HG03521 (cell line): ENCODE data around the gene SREBF1.
A peak's percentile ranks its signal among the peaks of the same experiment; 100 is the strongest.

Experiments
- ATAC-seq: cut with Tn5 transposase; IDR thresholded peaks from one replicate; pipeline ENCODE4 v1.9.1; 2021; ENCODE audit warnings: mild to moderate bottlenecking, moderate library complexity; ENCODE audit not compliant: unreplicated experiment

The SREBF1 gene

DNA sequence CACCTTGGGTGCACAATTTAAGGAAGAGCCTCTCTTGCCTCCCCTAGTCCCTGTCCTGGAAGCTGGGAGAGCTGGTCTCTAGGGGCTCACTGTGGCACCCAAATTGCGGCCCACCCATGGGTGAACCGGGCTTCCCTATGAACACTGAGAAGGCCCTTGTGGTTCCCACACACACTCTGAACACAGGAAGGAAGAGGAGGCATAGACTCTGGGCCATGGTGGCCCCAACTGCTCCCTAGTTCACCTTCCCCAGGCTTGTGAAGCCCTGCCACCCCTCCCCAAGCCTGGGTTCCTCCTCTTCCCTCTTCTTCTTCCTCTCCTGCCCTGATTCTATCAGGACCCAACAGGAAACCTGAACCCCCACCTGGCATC is 10.5 kb downstream of the SREBF1 start:
- ATAC-seq = no peak

DNA sequence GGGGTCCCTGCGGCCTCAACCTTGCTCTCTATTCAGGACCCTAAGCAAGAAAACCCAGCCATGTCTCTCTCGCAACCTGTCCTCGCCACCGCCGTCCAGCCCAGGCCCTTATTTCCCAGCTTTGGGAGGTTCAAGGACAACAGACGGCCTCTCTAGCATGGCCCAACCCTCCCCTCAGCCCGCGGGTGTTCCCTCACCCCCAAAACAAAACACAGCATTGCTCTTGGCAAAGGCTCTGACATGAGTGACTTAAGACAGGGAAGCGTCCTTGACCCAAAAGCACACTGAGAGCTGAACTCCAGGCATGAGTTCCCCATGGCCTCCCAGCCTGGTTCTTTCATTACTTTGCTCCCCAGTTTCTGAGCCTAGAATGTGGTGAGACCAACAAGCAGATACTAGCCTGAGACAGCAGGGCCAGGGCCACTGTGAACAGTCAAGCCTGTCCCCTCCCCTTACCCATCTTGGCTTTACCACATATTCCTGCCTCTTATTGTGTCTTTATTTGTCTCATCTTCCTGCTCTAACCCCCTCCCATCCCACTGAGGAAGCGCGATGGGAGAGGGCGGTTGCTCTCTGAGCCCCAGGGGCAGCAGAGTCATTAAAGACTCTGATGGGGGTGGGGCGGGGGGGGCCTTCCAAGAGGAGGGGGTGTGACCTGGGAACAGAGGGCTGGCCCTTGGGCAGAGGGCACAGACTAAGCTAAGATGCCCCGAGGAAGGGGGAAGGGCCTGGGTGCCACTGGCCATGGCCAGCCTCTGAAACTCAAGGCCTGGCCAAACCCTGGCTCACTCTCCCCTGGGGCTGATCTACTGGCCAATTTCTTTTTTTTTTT is 11.8 kb downstream of the SREBF1 start:
- no peak for ATAC-seq

DNA sequence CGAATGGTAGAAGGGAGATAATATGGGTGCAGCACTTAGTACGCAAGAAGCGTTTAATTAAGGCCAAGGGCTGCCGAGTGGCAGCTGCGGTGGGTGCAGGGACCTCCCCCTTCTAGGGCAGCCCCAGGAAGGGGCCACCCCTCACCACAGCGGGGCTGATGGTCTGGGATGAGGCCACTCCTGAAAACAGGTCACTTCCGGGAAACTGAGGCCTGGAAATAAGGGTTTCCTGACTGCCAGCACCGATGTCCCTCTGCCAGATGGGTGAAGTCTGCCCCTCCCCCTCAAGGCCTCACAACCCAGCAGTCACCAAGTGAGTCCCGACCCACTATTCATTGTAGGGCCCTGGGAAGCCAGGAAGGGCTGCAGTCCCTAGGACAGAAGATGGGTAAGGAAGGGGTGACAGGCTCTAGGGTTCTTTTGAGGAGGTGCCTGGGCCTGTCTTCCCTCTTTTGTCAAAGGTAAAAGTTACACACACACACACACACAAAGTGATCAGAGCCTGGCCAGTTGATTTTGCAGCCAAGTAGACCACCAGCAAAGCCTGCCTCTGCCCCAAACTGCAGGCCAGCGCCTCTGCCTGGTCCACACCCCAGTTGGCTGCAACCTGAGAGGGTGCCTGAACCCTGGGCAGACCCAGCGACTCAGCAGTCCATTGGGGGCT is 12.5 kb downstream of the SREBF1 start:
- ATAC-seq = no peak

DNA sequence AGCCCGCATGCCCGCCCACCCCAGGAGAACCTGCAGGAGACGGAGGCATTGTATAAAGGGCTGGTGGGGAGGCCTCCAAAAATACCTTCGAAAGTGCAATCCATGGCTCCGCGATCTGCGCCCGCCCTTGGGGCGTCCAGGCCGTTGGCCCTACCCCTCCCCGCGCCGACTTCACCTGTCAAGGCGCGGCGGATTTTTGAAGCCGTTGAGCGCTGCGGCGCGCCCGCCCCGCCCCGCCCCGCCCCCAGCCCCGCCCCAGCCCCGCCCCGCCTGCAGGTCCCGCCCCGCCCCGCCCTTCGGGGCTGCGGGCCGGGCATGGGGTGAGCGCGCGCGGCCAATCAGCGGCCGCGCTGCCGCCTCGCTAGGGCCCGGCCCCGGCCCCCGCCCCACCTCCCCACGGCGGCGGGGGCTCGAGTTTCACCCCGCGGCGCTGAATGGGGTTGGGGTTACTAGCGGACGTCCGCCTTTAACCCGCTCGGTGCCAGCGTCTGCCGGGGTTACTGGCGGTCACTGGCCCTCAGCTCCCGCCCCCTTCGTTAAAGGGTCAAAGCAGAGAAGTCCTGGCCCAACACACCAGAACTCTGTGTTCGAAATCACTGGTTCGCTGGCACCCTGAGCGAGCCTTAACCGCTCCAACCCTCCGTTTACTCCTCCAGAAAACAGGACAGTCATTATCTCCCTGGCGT is 13.2 kb downstream of the SREBF1 start:
- ATAC-seq = peak; percentile 78

DNA sequence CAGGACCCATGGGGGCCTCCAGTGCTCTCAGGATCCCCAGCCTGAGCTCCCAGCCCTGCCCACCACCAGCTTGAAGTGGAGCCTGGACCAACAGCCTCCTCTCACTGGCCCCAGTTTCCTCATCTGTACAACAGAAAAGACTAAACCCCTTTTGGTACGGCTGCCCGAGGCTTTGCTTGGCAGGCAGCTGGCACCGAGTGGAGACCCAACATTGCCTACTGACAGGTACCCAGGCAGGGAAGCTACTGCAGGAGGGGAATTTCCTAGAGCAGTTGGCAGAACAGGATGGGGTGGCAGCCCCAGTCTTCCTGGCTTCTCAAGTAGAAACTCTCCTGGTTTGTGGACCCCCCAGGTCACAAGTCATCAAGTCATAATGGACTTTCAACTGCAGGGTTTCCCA is 14.2 kb downstream of the SREBF1 start:
- no peak for ATAC-seq

DNA sequence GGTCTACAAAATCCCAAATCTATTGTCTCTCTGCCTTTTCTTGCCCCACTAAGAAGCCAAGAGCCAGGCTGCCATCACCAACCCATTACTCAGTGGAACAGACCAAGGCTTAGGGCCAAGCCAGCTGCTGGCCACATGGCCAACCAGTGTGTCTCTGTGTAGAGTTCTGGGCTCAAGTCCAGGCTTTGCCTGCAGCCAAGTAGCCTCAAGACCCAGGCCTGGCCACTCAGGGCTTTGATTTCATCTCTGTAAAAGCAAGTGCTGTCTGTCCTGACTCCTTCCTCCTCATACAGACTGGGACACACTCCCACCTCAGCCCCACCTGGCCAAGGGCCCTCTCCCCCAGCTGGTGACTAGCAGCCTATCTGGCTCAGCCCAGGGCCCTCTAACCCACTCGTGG is 14.6 kb downstream of the SREBF1 start:
- ATAC-seq = no peak

DNA sequence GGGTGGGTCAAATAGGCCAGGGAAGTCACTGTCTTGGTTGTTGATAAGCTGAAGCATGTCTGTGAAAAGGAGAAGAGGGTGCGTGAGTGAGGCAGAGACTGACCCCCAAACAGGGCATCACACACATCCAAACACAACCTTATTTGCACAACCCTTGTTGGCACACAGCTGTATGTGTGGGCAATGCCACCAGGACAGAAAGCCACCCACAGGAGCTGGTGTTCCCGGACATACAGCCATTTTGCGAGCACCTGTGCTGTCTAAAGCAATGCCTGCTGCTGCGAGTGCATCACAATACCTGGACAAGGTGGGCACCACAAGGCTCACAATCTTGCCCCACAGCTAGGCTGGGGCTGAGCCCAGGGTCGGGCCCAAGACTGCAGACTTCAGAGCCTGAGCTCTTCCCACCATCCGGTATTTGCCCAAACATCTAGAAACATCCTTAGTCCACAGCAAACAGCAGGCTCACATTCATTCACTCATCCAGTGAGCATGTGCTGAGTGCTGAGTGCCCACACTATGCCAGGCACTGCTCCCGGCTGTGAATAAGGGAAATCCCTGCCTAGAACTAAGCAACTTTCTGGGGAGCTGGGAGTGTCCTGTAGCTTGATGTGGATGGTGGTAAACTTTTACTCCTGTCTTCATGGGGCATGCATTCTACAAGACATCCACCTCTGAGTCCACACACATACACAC is 16.2 kb downstream of the SREBF1 start:
- no peak for ATAC-seq

DNA sequence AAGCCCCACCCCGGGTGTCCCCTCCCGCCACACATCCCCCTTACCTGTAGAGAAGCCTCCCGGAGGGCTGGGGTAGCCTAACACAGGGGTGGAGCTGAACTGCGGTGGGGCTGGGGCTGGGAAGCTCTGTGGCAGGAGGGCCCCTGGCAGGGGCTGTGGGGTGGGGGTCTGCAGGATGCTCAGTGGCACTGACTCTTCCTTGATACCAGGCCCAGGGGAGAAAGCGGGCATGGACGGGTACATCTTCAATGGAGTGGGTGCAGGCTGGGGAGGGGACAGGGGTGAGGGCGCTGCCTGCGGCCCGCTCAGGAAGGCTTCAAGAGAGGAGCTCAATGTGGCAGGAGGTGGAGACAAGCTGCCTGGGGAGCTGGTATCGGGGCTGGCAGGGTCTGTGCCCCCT is 16.7 kb downstream of the SREBF1 start:
- no peak for ATAC-seq

DNA sequence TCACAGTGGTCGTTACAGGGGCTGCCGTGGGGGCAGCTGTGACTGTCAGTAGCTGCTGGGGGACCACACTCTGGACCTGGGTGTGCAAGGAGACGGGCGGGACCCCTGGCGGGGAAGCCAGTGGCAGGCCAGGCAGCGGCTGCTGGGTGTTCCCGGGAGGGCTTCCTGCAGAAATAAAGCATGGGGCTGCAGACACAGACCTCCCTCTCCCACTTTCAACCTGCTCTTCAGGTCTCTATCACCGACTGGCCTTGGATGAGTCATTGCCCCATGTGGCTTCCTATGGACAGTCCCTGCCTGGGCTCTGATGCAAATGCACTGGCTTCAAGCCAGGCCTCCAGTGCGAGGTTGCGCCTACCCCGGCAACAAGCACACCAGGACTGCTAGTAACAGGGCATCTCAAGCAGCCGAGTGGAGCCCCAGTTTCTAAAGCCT is 17.2 kb downstream of the SREBF1 start:
- no peak for ATAC-seq

DNA sequence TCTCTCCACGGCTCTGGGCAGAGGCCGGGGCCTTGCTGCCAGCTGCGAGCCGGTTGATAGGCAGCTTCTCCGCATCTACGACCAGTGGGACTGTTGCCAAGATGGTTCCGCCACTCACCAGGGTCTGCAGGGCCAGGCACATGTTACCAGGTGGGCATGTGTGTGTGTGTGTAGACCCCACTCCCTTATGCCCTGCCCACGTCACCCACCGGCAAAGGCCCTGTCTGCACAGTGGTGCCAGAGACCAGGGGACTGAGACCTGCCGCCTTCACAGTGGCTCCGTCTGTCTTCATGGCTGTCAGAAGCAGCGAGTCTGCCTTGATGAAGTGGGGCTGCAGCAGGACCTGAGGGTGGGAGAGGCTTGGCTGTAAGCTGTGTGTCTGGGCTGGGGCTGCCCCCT is 17.7 kb downstream of the SREBF1 start:
- ATAC-seq = no peak

DNA sequence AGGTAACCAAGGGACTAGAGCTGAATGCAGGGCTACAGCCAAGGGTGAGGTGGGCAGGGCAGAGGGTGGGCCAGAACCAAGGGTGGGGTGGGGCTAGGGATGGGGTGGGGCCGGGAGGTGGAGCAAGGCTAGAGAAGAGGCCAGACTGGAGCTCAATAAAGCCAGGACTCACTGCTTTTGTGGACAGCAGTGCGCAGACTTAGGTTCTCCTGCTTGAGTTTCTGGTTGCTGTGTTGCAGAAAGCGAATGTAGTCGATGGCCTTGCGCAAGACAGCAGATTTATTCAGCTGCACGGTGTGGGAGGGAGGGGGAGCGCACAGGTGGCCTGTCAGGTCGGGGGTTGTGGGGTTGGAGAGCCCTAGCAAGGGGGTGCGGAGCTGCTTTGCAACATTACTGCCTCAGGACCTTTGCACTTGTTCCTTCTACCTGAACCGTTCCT is 18.7 kb downstream of the SREBF1 start:
- no peak for ATAC-seq

DNA sequence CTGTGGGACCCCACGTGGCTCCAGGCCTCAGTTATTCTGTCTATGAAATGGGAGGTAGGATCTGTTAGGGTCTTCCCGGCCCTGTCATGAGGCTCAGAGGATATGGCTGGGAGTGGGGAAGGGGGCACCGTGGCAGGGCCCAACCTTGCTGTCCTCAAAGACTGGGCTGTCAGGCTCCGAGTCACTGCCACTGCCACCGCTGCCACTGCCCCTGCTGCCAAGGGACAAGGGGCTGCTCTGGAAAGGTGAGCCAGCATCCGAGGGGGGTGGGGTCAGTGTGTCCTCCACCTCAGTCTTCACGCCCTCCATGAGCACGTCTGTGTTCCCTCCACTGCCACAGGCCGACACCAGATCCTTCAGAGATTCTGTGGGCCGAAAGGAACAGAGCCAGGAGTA is 19.2 kb downstream of the SREBF1 start:
- ATAC-seq = no peak

DNA sequence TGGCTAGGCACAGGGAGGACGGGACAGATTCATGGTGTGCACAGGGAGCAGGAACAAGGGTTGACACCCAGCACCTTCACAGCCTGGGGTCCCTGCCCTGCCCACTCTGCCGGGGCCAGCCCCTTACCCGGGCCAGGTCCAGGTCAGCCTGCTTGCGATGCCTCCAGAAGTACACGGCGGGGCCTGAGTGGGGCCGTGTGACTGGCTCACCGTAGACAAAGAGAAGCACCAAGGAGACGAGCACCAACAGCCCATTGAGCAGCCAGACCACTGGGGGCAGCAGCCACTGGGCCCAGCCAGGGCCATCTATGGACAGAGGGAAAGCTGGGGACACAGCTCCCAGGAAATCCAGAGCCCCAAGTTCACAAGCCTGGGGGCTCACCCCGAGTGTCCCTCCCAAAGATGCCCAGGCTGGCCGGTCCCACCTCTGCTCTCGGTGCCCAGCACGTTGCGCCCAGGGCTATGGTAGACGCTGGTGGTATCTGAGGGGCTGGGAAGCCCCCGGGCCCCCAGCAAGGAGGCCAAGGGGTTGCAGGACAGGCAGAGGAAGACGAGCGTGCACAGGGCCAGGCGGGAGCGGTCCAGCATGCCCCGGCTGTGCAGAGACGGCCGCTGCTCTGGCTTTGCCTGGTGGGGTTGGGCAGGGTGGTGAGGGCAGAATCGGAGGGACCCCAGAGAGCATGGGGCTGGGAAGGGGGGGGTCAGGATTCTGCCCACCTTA is 19.8 kb downstream of the SREBF1 start:
- ATAC-seq = no peak

DNA sequence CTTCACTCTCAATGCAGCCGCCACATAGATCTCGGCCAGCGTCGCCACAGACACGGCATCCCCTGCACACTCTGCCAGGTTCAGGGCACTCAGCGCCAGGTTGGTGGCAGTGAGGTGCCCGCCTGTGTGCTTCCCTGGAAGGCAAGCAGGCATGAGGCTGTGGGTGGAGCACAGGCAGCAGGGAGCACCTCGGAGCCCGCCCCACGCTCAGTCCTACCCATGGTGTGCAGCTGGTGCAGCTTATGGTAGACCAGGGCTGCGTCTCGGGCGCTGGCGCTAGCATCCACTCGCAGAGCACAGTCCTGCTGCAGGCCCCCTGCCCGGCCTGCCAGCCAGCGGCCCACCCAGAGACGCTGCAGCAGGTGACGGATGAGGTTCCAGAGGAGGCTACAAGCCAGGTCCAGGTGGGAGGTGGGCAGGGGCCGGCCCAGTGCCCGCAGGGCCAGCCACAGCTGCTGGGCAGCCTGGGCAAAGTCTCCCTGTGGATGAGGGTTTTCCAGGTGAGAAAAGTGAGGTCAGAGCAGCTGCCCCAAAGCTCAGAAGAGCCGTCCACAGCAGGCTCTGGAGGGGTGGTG is 20.5 kb downstream of the SREBF1 start:
- no peak for ATAC-seq

DNA sequence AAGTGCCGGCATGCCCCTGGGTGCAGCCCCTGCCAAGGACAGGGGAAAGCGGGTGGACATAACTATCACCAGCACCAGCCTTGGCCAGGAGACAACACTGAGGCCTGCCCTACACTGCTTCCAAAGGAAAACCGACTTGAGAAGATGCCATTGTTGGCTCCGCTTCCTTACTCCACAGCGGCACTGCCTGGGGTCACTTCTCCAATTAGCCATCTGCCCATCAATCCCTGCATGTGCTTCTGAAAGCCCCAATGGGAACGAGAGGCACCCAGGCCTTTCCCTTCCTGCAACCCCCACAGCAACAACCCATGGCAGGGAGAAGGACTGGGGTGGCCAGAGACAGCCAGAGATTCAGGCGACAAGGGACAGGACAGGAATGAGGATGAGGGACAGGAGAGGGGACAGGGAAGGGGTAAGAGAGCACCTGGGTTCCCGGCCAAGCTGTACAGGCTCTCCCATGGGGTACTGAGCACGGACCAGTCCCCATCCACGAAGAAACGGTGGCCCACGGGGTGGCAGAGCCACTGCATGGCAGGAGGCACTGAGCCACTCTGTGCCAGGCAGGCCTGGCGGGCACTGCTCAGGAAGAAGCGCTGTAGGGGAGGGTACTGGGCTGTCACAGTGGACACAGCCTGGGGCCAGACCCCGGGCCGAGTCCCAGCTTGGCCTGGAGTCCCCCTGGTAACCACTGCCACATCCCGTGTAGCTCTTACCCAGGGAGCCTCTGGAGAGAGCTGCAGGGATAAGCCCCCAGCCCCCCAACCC is 21.2 kb downstream of the SREBF1 start:
- no peak for ATAC-seq

DNA sequence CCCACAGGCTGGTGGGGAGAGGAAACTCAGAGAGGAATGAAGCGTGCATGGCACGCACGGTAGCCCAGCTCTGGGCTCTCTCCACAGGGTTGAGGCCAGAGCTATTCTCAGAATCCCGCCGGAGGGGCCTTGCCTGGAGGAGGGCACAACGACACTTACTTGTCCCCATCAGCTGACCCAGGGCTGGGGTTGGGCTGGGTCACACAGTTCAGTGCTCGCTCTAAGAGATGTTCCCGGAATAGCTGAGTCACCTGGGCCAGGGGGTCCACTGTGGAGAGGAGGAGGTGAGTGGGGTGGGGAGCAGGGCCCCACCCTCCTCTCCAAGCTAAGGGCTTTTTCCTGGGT is 21.8 kb downstream of the SREBF1 start:
- ATAC-seq = no peak

DNA sequence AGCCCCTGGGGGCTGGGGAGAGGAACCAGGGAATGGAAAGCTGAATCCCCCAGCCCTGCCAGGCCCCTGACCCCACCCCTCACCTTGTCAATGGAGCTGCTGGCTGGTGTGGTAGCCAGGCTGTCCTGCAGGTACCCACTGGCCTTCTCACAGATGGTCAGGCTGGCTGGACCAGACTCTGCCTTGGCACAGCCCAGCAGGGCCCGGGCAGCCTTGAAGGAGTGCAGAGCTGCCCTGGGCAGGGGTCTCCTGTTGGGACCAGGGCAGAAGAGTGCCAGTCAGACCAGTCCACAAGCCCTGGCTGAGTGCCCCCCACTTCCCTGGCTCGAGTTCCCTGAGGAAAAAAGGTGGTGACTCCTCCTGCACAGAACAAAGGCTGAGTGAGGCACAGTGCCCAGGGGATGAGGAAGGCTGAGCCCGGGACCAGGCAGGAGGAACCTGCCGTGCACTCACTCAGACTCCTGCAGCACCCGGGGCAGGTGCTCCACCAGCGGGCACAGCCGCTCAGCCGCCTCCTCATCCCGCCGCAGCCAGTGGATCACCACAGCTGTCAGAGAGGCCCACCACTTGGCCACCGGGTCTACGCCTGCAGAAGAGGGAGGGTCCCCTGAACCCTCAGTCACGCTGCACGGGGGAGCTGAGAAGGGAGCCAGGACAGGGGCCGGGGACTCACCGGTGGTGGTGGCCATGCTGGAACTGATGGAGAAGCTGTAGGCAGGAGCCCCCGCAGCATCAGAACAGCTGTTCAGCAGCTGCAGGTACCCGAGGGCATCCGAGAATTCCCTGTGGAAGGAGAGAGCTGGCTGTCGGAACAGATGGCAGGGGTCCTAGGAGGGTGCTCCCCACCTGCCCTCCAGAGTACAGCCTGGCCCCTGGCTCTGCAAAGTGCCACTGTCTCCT is 22.4 kb downstream of the SREBF1 start:
- no peak for ATAC-seq

DNA sequence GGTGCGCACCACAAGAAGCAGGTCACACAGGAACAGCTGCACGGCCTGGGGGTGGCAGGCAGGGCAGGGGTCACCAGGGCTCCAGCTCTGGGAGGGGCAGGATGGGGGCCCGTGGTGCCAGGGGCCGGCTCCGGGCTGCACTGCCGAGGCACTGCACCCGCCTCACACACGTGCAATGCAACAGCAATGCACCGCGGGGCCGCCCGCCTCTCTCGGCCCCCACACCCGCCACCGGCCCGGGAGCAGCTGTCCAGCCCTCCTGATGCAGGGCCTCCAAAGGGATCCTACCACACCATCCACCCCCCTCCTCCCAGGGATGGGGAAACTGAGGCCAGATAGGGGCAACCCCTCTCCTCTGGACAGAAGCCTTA is 23.1 kb downstream of the SREBF1 start:
- no peak for ATAC-seq
